Activated B cell treated with CpG ODN at 0.5 μM for 24 hours (primary cell): ENCODE results near the gene SEPTIN6. TPM values are rescaled to one million over a fixed set of nuclear protein-coding genes. Genes with fewer than 3 reads are reported as not detected.
A peak's percentile ranks its signal among the peaks of the same experiment; 100 is the strongest.

ENCODE experiments used
- ATAC-seq: fragments of 200-7000 bp; cut with Tn5 transposase; one replicate; pipeline ENCODE4 v1.10.0; 2021; ENCODE audit warnings: low read depth, mild to moderate bottlenecking, moderate library complexity
- CTCF ChIA-PET: fragments of 350-600 bp; sonication (Branson Sonifier 250); formaldehyde crosslinking; loops from one replicate; lab custom pipeline; 2021; ENCODE audit warnings: antibody characterized with exemption; lab: Charles Lee
- POLR2A ChIA-PET: fragments of 350-600 bp; sonication (Branson Sonifier 250); formaldehyde crosslinking; loops from one replicate; lab custom pipeline; 2021; ENCODE audit warnings: antibody characterized with exemption; lab: Charles Lee
- DNase-seq: peaks from one replicate; pipeline ENCODE4 v3.0.0; 2022
- H3K27ac Mint-ChIP-seq: one replicate; pipeline ENCODE4 v1.8.0; 2020; ENCODE audit warnings: mixed read lengths
- H3K27me3 Mint-ChIP-seq: one replicate; pipeline ENCODE4 v1.8.0; 2021; ENCODE audit warnings: mixed read lengths
- H3K36me3 Mint-ChIP-seq: one replicate; pipeline ENCODE4 v1.8.0; 2021; ENCODE audit warnings: low read depth, mixed read lengths
- H3K4me1 Mint-ChIP-seq: one replicate; pipeline ENCODE4 v1.8.0; 2021; ENCODE audit warnings: mixed read lengths
- H3K4me3 Mint-ChIP-seq: one replicate; pipeline ENCODE4 v1.8.0; 2020; ENCODE audit warnings: mild to moderate bottlenecking, mixed read lengths
- H3K9me3 Mint-ChIP-seq: one replicate; pipeline ENCODE4 v1.8.0; 2020; ENCODE audit warnings: mixed read lengths
- intact Hi-C: fragments of 100-400 bp; cut with micrococcal nuclease; formaldehyde crosslinking; loops from one replicate; pipeline ENCODE4 v1.15.1; 2024
- total RNA-seq: library from RNA; stranded (reverse); gene quantifications from 2 replicates; pipeline ENCODE4 v1.2.3, GENCODE V29; 2022
- TF ChIP-seq, protein P1 (sequence below): fragments of 200-600 bp; IDR thresholded peaks from one replicate; pipeline ENCODE4 v1.8.0; 2022; ENCODE audit warnings: antibody characterized with exemption, mild to moderate bottlenecking

Gene SEPTIN6
- total RNA-seq: 330 and 338 TPM in 2 replicates

GRCh38 chrX:119693040-119693995 lies at the start of gene SEPTIN6:
Gene SEPTIN6, minus strand, starts transcription at chrX:119693168. Its CDS starts 63 bp downstream, at chrX:119693105.
- CTCF ChIA-PET: interaction anchor here (1.0 to 2.4 kb wide), 10 partner anchors 11 to 83 kb away, joined by 3 to 6 read pairs (median 4); no protein-coding TSS in a partner anchor
- intact Hi-C loops: loop anchor here (1.0 to 5.0 kb wide), 7 partner anchors 8 to 226 kb away; partner anchors contain the start of genes NKRF, SLC25A5 and UBE2A
- H3K36me3 Mint-ChIP-seq: peaks cover 11% of the 10 kb centered on the region

GRCh38 chrX:119738742-119739141 lies 45.8 kb upstream of the SEPTIN6 start:
- no peaks in the 10 kb centered on the region for H3K9me3 Mint-ChIP-seq
- no peak for ATAC-seq
- POLR2A ChIA-PET: no interaction called here

More at GRCh38 chrX:119693040-119693995, at the start of gene SEPTIN6:
- Mint-ChIP-seq H3K27me3 (no peaks in the 10 kb centered on the region), H3K9me3 (no peaks in the 10 kb centered on the region), H3K4me1 (peaks cover 71% of the 10 kb centered on the region), H3K4me3 (peak within 1 kb of the TSS; percentile 97), H3K27ac (peak within 1 kb of the TSS; percentile 94)
- DNase-seq (peak; percentile 70), ATAC-seq (peak; percentile 71)
- POLR2A ChIA-PET: interaction anchor here (0.5 to 6.9 kb wide), 24 partner anchors 9 to 225 kb away, joined by 3 to 57 read pairs (median 5); partner anchors contain the start of genes NDUFA1, NKRF, RNF113A and RPL39
- TF ChIP-seq, protein P1, sequence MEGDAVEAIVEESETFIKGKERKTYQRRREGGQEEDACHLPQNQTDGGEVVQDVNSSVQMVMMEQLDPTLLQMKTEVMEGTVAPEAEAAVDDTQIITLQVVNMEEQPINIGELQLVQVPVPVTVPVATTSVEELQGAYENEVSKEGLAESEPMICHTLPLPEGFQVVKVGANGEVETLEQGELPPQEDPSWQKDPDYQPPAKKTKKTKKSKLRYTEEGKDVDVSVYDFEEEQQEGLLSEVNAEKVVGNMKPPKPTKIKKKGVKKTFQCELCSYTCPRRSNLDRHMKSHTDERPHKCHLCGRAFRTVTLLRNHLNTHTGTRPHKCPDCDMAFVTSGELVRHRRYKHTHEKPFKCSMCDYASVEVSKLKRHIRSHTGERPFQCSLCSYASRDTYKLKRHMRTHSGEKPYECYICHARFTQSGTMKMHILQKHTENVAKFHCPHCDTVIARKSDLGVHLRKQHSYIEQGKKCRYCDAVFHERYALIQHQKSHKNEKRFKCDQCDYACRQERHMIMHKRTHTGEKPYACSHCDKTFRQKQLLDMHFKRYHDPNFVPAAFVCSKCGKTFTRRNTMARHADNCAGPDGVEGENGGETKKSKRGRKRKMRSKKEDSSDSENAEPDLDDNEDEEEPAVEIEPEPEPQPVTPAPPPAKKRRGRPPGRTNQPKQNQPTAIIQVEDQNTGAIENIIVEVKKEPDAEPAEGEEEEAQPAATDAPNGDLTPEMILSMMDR: no peak

GRCh38 chrX:119736206-119736764 lies 43.3 kb upstream of the SEPTIN6 start:
- ChIA-PET CTCF (no interaction called here), POLR2A (interaction anchor here (0.5 kb wide), 1 partner anchor 92 kb away, joined by 3 read pairs; no protein-coding TSS in a partner anchor)
- H3K4me3 Mint-ChIP-seq: no peak overlapping the region
- no peaks in the 10 kb centered on the region for H3K27me3 Mint-ChIP-seq
- no peaks in the 10 kb centered on the region for H3K4me1 Mint-ChIP-seq
- DNase-seq: no peak
- no peak overlapping the region for H3K27ac Mint-ChIP-seq
- no peak for ATAC-seq
- TF ChIP-seq, protein P1: no peak
- H3K36me3 Mint-ChIP-seq: no peaks in the 10 kb centered on the region
- no peaks in the 10 kb centered on the region for H3K9me3 Mint-ChIP-seq
- intact Hi-C loops: no loop called here

More at GRCh38 chrX:119738742-119739141, 45.8 kb upstream of the SEPTIN6 start:
- no peak overlapping the region for H3K27ac Mint-ChIP-seq
- CTCF ChIA-PET: interaction anchor here (1.3 kb wide), 1 partner anchor 15 kb away, joined by 3 read pairs; no protein-coding TSS in a partner anchor
- TF ChIP-seq, protein P1: no peak
- no peaks in the 10 kb centered on the region for H3K36me3 Mint-ChIP-seq
- no peaks in the 10 kb centered on the region for H3K27me3 Mint-ChIP-seq
- H3K4me1 Mint-ChIP-seq: no peaks in the 10 kb centered on the region
- intact Hi-C loops: no loop called here
- H3K4me3 Mint-ChIP-seq: no peak overlapping the region
- no peak for DNase-seq

DNA sequence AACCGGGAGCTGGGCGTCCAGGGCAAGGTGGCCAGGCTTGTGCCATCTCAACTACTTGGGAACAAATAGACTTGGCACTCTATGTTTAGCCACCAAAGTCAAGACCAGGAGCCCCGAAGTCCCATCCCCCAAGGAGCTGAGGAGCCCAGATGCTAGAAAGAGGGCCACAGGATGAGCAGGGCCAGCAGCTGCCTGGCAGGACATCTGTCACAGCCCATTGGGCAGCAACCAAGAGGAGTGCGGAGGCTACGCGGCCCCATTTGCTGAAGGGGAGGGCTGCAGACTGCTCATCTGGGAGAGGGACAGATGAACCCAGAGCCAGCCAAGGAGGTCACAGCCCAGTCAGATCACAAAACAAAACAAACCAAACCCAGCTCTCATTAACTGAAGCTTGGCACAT lies 42.5 kb upstream of the SEPTIN6 start:
- TF ChIP-seq, protein P1: no peak
- DNase-seq: no peak
- Mint-ChIP-seq H3K9me3 (no peaks in the 10 kb centered on the region), H3K27ac (no peak overlapping the region), H3K4me1 (no peaks in the 10 kb centered on the region), H3K27me3 (no peaks in the 10 kb centered on the region), H3K36me3 (no peaks in the 10 kb centered on the region), H3K4me3 (no peak overlapping the region)
- ATAC-seq: no peak
- ChIA-PET CTCF (no interaction called here), POLR2A (no interaction called here)
- intact Hi-C loops: no loop called here
